HG02970 (cell line): ENCODE measurements around the gene RBM5.

ENCODE experiments used
- ATAC-seq: cut with Tn5 transposase; IDR thresholded peaks from one replicate; pipeline ENCODE4 v1.9.1; 2021; ENCODE audit warnings: mild to moderate bottlenecking, moderate library complexity, moderate number of reproducible peaks; ENCODE audit not compliant: unreplicated experiment, low FRiP score

The RBM5 gene

DNA sequence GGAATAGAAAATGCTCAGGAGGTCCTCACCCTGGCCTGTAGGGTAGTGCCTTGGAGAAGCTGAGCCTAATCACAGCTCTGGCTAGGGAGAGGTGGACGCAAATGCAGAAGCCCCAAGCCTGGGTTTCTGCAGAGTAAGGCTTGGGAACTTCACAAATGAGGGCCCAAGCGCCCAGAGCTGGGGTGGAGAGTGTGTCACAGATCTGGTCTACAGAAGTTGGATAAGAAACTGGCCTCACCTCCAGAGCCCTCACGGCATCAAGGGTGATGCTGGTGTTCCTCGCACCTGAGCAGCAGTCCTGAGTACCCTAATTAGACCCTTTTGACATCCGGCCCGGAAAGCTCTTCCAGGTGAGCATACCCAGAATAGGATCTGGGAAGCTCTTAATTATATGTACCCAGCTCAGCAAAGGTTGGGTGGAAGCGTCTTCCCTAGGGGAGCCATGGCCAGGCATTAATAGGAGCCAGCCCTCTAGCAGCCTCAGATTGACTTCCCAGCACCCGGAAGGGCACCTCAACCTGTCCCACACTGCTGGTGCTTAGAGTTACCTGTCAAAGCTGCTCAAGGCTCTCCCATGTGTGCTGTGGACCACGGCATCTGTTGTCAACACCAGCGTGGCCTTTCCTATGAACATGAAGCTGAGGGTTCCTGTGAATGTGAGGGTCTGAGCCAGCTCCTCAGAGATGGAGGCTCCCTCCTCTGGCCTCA is 31.8 kb downstream of the RBM5 start:
- ATAC-seq, result no peak

DNA sequence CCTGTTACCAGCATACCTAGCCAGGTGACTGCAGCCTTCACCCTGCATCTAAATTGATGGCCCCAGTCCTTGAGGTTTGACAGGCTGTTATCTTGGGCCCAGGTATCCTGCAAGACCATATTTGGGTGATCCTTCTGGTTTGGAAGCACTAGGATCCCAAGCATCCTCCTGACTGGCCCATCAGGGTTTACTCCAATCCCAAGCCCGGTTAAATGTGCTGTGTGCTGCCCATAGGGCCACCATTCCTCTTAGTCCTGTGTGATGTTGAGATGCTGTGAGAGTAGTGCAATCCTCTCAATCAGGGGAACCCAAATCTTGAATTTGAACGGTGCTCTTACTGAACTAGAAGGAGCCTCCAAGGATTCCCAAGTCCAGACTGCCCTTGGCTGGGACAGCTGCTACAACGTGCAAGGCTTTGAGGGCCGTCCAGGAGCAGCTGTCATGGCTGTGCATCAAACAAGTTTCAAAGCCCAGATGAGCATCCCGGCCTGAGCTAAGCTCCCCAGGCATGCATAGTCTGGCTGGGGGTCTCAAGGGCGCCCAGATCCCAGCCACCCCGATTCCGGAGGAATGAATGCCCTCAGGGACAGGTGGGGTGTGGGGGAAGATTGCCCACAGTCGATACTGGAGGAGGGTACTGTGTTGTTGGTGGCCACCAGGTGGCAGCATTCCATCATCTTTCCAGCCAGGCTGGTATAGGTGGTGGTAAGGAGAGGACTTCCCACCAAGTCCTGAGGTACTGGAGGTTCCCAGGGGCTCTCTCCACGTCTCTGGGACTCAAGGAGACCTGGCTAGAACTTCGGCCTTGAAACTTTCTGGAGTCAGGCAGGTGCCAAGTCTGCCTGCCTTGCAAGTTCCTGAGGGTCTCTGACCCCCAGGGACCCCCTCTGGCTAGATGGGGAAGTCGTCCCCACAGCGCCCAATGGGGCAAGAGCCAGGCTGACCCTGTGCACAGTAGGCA is 32.6 kb downstream of the RBM5 start:
- ATAC-seq, result no peak

DNA sequence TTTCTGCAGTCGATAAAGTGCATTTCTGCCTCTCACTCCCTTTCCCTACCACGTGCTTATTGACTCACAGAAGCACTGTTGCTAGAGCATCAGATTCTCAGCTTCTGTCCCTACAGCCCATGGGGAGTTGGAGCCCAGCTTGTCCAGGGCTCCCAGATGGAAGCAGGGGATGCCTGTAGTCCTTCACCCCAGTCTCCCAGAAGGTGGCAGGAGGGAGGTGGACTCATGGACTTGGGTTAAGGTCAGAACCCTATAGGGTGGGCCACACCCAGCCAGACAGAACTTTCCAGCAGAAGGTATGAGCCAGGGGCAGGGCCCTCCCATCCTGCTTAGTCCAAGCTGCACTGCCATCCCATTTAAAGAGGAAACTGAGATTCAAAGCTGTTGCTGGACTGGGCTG is 33.4 kb downstream of the RBM5 start:
- ATAC-seq, result no peak

DNA sequence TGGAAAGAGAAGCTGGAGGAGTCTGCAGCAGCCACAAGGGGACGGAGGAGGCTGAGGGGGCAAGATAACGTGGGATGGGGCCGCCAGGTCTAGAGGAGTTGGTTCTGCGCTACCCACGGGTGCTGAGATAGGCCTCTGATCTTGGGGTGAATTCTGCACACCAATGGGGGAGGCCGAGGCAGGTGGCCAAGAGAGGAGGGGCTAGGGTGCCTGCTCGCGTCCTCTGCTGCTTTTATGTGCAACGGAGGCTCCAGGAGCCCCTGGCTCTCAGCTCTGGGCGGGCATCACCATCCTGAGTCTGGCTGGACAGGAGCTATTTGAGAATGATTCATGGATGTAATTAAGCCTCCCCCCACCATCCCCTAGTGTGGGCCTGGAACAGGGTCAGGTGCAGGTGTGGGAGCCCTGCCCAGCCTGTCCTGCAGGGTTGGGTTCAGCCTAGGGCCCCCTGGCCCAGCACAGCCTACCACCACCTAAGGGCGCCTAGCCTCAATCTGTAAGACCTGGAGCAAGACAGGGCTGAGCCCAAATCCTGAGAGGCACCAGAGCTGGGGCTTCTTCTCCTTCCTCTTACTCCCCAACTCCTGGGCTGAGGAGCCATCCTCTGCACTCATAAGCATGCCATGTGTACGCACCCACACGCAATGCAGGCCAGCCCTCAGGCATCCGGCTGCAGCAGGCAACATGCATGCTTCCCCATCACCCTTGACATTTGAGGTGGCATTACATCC is 34.1 kb downstream of the RBM5 start:
- no peak for ATAC-seq

GRCh38 chr3:50123394-50124051 is 34.8 kb downstream of the RBM5 start:
- no peak for ATAC-seq

- no peak for ATAC-seq
These were observed 35.5 kb downstream of the RBM5 start for GRCh38 chr3:50124052-50124799.

GRCh38 chr3:50124800-50125178 is 36.1 kb downstream of the RBM5 start:
- no peak for ATAC-seq

DNA sequence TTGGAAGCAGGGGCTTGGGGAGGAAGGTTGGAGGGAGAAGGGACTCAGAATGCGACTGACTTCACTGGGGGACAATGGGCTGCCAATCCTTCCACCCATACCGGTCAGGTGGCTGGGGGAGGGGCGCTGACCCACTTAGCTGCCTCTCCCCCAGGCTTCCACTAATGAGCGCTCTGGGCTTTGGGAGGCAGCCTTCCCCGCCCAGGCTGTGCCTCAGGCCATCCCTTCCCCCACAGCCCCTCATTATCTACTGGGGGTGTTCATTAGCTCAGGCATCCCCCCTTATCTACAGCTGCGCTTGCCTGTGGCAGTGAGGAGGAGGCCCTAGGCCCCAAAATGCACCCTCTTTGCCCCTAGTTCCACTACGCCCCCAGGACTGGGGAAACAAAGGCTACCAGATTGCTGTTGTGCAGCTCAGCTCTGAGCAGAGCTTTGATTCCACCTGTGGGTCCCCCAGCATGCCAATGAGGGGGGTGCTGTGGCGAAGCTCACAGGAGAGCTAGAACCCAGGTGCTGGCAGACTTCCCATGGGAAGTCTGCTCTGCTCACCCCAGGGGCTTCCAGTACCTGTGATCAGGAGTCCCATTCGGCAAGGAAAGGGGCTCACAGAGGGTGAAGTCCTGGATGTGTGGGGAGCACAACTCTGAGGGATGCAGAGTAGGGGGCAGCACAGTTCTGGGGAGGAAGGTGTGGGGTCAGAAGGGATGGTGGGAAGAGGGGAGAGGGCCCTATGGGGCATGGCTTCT is 37.0 kb downstream of the RBM5 start:
- ATAC-seq, result no peak

GRCh38 chr3:50126287-50127211 is 37.8 kb downstream of the RBM5 start:
- ATAC-seq, result no peak

DNA sequence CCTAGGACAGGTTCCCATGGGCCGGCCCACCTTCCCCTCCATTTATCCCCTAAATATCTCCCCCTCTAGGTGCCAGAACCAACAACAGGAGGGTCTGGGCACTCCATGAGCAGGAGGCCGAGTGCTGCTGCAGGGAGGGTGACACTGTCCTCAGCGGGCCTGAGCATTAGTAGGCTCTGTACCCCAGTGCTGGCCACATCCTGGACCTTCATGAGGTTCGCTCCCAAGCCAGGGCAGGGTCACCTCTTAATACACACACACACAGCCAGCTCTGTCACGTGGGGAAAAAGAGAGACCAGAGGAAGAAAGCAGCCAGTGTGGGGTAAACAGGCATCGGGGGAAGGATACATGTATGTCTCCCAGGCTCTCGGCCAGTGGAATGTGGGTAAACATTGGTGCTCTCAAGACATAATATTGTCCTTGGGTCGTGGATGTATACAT is 38.6 kb downstream of the RBM5 start:
- ATAC-seq, result no peak

DNA sequence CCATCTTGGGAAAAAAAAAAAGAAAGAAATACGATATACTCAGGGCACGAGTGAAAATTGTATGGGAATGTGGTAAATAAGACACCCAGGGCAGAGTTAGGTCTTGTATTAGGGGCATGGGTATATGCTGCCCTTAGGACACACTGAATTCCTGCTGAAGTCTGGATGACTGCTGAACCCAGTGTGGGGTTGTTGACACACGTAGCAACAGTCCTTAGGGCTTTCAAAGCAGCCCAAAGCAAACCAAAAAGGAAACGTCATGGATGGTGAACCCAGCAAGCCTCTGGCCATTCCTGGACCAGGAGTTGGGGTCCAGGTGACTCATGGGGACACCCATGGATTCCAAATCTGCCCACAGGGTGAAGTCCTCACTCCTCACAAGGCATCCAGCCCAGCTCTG is 39.3 kb downstream of the RBM5 start:
- ATAC-seq, result no peak

GRCh38 chr3:50130436-50130835 is 41.7 kb downstream of the RBM5 start:
- no peak for ATAC-seq

DNA sequence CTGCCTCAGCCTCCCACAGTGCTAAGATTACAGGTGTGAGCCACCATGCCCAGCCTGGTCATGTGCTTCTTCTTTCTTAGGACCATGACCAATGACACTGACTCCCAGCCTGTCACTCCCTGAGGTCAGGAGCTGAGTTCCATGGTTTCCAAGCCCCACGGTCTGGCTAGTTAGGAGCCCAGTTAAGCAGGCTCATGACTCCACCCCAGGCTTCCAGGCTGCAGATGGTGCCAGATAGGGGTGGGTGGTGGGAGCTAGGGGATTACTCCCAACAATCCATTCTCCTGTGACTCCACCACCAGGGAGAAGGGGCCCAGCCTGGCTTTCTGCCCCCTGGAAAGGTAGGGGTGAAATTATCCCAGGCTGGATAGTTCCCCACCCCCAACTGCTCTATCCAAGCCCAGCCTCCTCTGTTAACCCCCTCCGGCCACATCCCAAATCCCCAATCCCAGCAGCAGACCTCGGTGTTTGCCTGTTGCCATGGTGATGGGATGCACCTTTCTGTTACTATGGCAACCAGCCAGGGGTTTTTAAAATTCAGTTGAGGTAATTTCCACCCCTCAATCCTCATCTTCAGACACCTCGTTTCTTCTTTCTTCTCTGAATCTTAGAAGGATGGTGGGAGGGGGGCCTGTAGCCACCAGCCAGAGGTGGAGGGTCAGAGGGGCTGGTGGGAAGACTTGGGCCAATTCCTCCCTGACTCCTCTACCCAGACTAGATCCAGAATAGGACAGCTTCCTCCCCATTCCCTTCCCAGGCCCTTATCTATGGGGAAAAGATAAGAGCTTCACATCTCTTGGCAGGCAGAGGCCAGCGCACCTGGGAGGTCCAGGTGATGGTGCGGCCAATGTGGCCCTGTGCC is 43.9 kb downstream of the RBM5 start:
- no peak for ATAC-seq

DNA sequence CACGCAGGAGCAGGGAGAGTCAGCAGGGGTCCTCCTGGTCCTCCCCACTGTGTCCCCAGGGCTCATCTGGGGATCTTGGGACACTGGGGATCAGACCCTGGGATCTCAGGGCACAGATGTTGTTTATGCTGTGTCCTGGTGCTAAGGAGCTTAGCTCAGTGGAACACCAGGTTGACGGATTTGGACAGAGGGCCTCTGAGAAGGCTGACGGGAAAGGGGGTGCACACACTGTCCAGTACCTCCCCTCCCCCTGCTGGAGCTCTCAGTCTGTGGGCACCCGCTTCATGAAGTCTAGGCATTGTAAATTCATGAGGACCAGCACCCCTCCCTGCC is 44.5 kb downstream of the RBM5 start:
- ATAC-seq, result no peak

- ATAC-seq, result no peak
These were observed 45.6 kb downstream of the RBM5 start for GRCh38 chr3:50134367-50134766.

DNA sequence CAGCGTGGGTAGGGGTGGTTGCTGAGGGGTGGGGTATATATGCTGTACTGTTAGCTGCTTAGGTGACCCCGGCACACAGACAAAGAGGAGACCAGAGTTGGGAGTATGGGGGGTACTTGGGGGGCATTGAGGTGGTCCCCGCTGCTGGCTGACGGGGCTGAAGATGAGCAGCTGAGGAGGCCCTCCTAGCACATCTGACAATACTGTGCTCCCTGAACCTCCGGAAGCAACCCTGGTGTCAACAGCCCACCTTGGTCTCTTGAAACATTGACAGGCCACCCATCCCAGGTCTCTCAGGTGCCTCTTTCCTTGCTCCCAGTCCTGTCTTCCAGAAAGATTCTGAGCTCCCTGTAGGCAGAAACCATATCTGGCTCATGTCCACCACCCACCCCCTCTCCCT is 47.2 kb downstream of the RBM5 start:
- ATAC-seq, result no peak

DNA sequence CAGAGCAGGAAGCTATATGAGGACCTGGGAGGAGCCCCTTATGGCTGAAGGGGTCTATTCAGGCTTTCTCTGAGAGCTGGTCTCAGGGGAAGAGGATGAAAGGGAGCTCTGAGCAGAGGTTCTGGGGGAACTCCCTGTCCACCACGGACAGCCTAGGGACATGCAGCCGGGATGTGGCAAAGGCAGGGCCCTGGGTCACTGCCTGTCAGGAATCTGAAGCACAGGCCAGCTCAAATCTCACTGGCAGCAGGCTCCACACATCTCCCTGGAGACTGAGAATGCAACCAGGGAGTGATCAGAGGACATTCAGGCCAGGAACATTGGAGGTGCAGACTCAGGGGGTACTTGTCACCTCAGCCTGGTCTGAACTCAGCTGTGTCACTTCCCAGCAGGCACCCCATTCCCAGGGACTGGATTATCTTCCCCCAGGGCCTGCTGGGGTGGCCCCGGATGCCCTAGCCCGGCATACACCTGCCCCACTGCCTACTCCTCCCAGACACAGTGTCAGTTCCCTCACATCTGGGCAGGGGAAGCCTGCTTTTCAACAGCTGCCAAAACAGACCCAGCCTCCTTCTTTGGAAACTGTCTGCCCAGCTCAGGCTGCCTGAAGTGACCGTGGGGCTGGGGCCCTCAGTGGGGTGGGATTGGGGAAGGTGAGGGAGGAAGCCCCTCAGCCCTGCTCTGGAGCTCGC is 48.1 kb downstream of the RBM5 start:
- no peak for ATAC-seq
